Colonic mucosa (tissue), 4 donors: ENCODE data around the gene DLGAP1. TPM values are rescaled to one million over a fixed set of nuclear protein-coding genes. Genes with fewer than 3 reads are reported as not detected.

Experiments
- DNase-seq: peaks from one replicate; pipeline ENCODE4 v3.0.0-alpha.2; 2020
- H3K27ac ChIP-seq: fragments of 200-600 bp; one replicate; pipeline ENCODE4 v1.8.0; 2021
- H3K27me3 ChIP-seq: fragments of 200-600 bp; one replicate; pipeline ENCODE4 v1.8.0; 2021
- H3K36me3 ChIP-seq: fragments of 200-600 bp; one replicate; pipeline ENCODE4 v1.8.0; 2021
- H3K4me1 ChIP-seq: fragments of 200-600 bp; one replicate; pipeline ENCODE4 v1.8.0; 2021; ENCODE audit warnings: mild to moderate bottlenecking
- H3K4me3 ChIP-seq: fragments of 200-600 bp; one replicate; pipeline ENCODE4 v1.8.0; 2021
- H3K9ac ChIP-seq, 2 donors: one replicate each; pipeline ENCODE4 v1.7.0; 2013; ENCODE audit warnings: control low read depth in 2 of 2, low read depth in 2 of 2, low read length in 2 of 2
- H3K9me3 ChIP-seq: fragments of 200-600 bp; one replicate; pipeline ENCODE4 v1.8.0; 2021
- CTCF ChIP-seq: fragments of 200-600 bp; IDR thresholded peaks from one replicate; pipeline ENCODE4 v1.8.0; 2022; ENCODE audit warnings: antibody characterized with exemption, mild to moderate bottlenecking
- intact Hi-C: fragments of 100-400 bp; cut with DNase I; formaldehyde crosslinking; loops from one replicate; pipeline ENCODE4 v1.14.1; 2022
- total RNA-seq, 2 donors: library from RNA; stranded (reverse); fragmentation: NEBNext Ultra II Directional in 1 of 2; extraction: Animal tissue kit (Norgen Biotek cat#: 25700) in 1 of 2; gene quantifications; one replicate each; pipeline ENCODE4 v1.2.1, GENCODE V29; 2021
- donor health status: healthy.
- donor health status: DM: no; HTN: no; CAD: no.
- donor health status: DM: no; HTN: no; CAD: no.

The DLGAP1 gene
- total RNA-seq, 2 donors from 2014 or later: 0.25 to 0.50 TPM

GRCh38 chr18:4125627-4126230, 329.4 kb downstream of the DLGAP1 start:
- Histone ChIP-seq H3K36me3 (no peaks in the 10 kb centered on the region), H3K27ac (no peak overlapping the region), H3K4me1 (no peaks in the 10 kb centered on the region), H3K4me3 (no peak overlapping the region), H3K27me3 (no peaks in the 10 kb centered on the region), H3K9me3 (no peaks in the 10 kb centered on the region), H3K9ac (no peak overlapping the region)
- intact Hi-C loops: no loop called here
- DNase-seq: no peak
- no peak for TF ChIP-seq CTCF

GRCh38 chr18:4125224-4125623, 329.9 kb downstream of the DLGAP1 start:
- intact Hi-C loops: no loop called here
- no peak overlapping the region for H3K9ac ChIP-seq
- TF ChIP-seq CTCF: no peak
- no peaks in the 10 kb centered on the region for H3K4me1 ChIP-seq
- H3K27ac ChIP-seq: no peak overlapping the region
- no peaks in the 10 kb centered on the region for H3K27me3 ChIP-seq
- DNase-seq: no peak
- no peaks in the 10 kb centered on the region for H3K36me3 ChIP-seq
- no peaks in the 10 kb centered on the region for H3K9me3 ChIP-seq
- no peak overlapping the region for H3K4me3 ChIP-seq

GRCh38 chr18:4119813-4120212, 335.3 kb downstream of the DLGAP1 start:
- H3K9ac ChIP-seq: no peak overlapping the region
- no peak overlapping the region for H3K27ac ChIP-seq
- H3K4me1 ChIP-seq: no peaks in the 10 kb centered on the region
- intact Hi-C loops: no loop called here
- H3K36me3 ChIP-seq: no peaks in the 10 kb centered on the region
- no peak overlapping the region for H3K4me3 ChIP-seq
- H3K27me3 ChIP-seq: no peaks in the 10 kb centered on the region
- DNase-seq: no peak
- no peak for TF ChIP-seq CTCF
- no peaks in the 10 kb centered on the region for H3K9me3 ChIP-seq

GRCh38 chr18:4119127-4119648, 335.9 kb downstream of the DLGAP1 start:
- no peak overlapping the region for H3K27ac ChIP-seq
- H3K36me3 ChIP-seq: no peaks in the 10 kb centered on the region
- intact Hi-C loops: no loop called here
- no peaks in the 10 kb centered on the region for H3K4me1 ChIP-seq
- no peaks in the 10 kb centered on the region for H3K27me3 ChIP-seq
- H3K9ac ChIP-seq: no peak overlapping the region
- H3K9me3 ChIP-seq: no peaks in the 10 kb centered on the region
- DNase-seq: no peak
- TF ChIP-seq CTCF: no peak
- H3K4me3 ChIP-seq: no peak overlapping the region

GRCh38 chr18:4108016-4108415, 347.1 kb downstream of the DLGAP1 start:
- no peaks in the 10 kb centered on the region for H3K4me1 ChIP-seq
- TF ChIP-seq CTCF: no peak
- no peaks in the 10 kb centered on the region for H3K27me3 ChIP-seq
- DNase-seq: no peak
- intact Hi-C loops: no loop called here
- H3K27ac ChIP-seq: no peak overlapping the region
- no peaks in the 10 kb centered on the region for H3K36me3 ChIP-seq
- H3K4me3 ChIP-seq: no peak overlapping the region
- no peak overlapping the region for H3K9ac ChIP-seq
- no peaks in the 10 kb centered on the region for H3K9me3 ChIP-seq
